WTC11 (cell line): ENCODE data around the gene SENP8. TPM values are rescaled to one million over a fixed set of nuclear protein-coding genes. Genes with fewer than 3 reads are reported as not detected.

Source experiments
- ATAC-seq: fragments of 200-7000 bp; cut with Tn5 transposase; 2 replicates; pipeline ENCODE4 v1.10.0; 2021; ENCODE audit warnings: mild to moderate bottlenecking, moderate library complexity
- CTCF ChIA-PET: fragments of 300-600 bp; sonication (Branson Sonifier 250); formaldehyde crosslinking; loops from one replicate; lab custom pipeline; 2021; ENCODE audit warnings: antibody characterized with exemption; lab: Charles Lee
- POLR2A ChIA-PET: fragments of 350-600 bp; sonication (Branson Sonifier 250); formaldehyde crosslinking; loops from one replicate; lab custom pipeline; 2021; ENCODE audit warnings: antibody characterized with exemption; lab: Charles Lee
- DNase-seq: peaks from one replicate; pipeline ENCODE4 v3.0.0; 2021; ENCODE audit warnings: low spot score
- H3K27ac Mint-ChIP-seq: 2 replicates; pipeline ENCODE4 v1.8.0; 2021; ENCODE audit warnings: mixed read lengths
- H3K27me3 Mint-ChIP-seq: 2 replicates; pipeline ENCODE4 v1.8.0; 2021; ENCODE audit warnings: low read depth, mild to moderate bottlenecking, moderate library complexity, mixed read lengths
- H3K36me3 Mint-ChIP-seq: 2 replicates; pipeline ENCODE4 v1.8.0; 2021; ENCODE audit warnings: mixed read lengths
- H3K4me1 Mint-ChIP-seq: 2 replicates; pipeline ENCODE4 v1.8.0; 2022; ENCODE audit warnings: mixed read lengths
- H3K4me3 Mint-ChIP-seq: 2 replicates; pipeline ENCODE4 v1.8.0; 2021; ENCODE audit warnings: mild to moderate bottlenecking, moderate library complexity, mixed read lengths
- H3K9me3 Mint-ChIP-seq: 2 replicates; pipeline ENCODE4 v1.8.0; 2021; ENCODE audit warnings: mixed read lengths
- CREM ChIP-seq: sonication (generic); formaldehyde crosslinking; IDR thresholded peaks from 2 replicates; pipeline ENCODE4 v1.8.1; 2022; ENCODE audit warnings: mild to moderate bottlenecking, missing genetic modification reagents, moderate library complexity
- E2F4 ChIP-seq: sonication (generic); formaldehyde crosslinking; IDR thresholded peaks from 2 replicates; pipeline ENCODE4 v1.8.1; 2022; ENCODE audit warnings: low read depth, mild to moderate bottlenecking, moderate library complexity, missing genetic modification reagents, borderline replicate concordance
- ERG ChIP-seq: fragments of 250-450 bp; sonication (Bioruptor Pico); IDR thresholded peaks from 2 replicates; pipeline ENCODE4 v1.8.0; 2021; ENCODE audit warnings: mild to moderate bottlenecking
- FOXJ3 ChIP-seq: sonication (generic); formaldehyde crosslinking; IDR thresholded peaks from 2 replicates; pipeline ENCODE4 v1.9.0; 2021; ENCODE audit warnings: missing genetic modification reagents, mild to moderate bottlenecking, borderline replicate concordance
- GABPB1 ChIP-seq: sonication (generic); formaldehyde crosslinking; IDR thresholded peaks from 2 replicates; pipeline ENCODE4 v1.8.1; 2023; ENCODE audit warnings: mild to moderate bottlenecking, missing genetic modification reagents
- GRHL2 ChIP-seq: fragments of 250-450 bp; sonication (Bioruptor Pico); IDR thresholded peaks from 2 replicates; pipeline ENCODE4 v1.8.0; 2022; ENCODE audit warnings: mild to moderate bottlenecking, moderate library complexity; ENCODE audit not compliant: insufficient replicate concordance, severe bottlenecking
- GTF2I ChIP-seq: fragments of 250-450 bp; sonication (Bioruptor Pico); conservative IDR thresholded peaks from 2 replicates; pipeline ENCODE4 v1.4.0; 2021; ENCODE audit warnings: mild to moderate bottlenecking
- MYBL2 ChIP-seq: sonication (generic); formaldehyde crosslinking; IDR thresholded peaks from 2 replicates; pipeline ENCODE4 v1.8.1; 2023; ENCODE audit warnings: mild to moderate bottlenecking, moderate library complexity, missing genetic modification reagents
- NR2C2 ChIP-seq: sonication (generic); formaldehyde crosslinking; IDR thresholded peaks from 2 replicates; pipeline ENCODE4 v1.8.0; 2022; ENCODE audit warnings: mild to moderate bottlenecking, missing genetic modification reagents
- PRDM15 ChIP-seq: sonication (generic); formaldehyde crosslinking; IDR thresholded peaks from 2 replicates; pipeline ENCODE4 v1.8.0; 2022; ENCODE audit warnings: missing genetic modification reagents
- PREB ChIP-seq: sonication (generic); formaldehyde crosslinking; IDR thresholded peaks from 2 replicates; pipeline ENCODE4 v1.8.1; 2022; ENCODE audit warnings: mild to moderate bottlenecking, missing genetic modification reagents, moderate library complexity, borderline replicate concordance
- RELA ChIP-seq: sonication (generic); formaldehyde crosslinking; IDR thresholded peaks from 2 replicates; pipeline ENCODE4 v1.8.1; 2022; ENCODE audit warnings: missing genetic modification reagents, mild to moderate bottlenecking, borderline replicate concordance
- STAT6 ChIP-seq: sonication (generic); formaldehyde crosslinking; conservative IDR thresholded peaks from 2 replicates; pipeline ENCODE4 v1.8.1; 2023; ENCODE audit warnings: mild to moderate bottlenecking, low read depth, missing genetic modification reagents, moderate library complexity
- ZNF512 ChIP-seq: sonication (generic); formaldehyde crosslinking; IDR thresholded peaks from 2 replicates; pipeline ENCODE4 v1.8.1; 2022; ENCODE audit warnings: missing genetic modification reagents, borderline replicate concordance
- total RNA-seq: library from RNA; stranded (reverse); gene quantifications from 3 replicates; pipeline ENCODE4 v1.2.3, GENCODE V29; 2021

Gene SENP8
- total RNA-seq, 1 experiment from 2014 or later = 6.3 TPM

GRCh38 chr15:72136170-72137051, 18.2 kb downstream of the SENP8 start (continued):
- TF ChIP-seq E2F4 (CRISPR knock-in tag) (no peak), ZNF512 (CRISPR knock-in tag) (no peak), RELA (CRISPR knock-in tag) (no peak), GRHL2 (CRISPR knock-in tag) (no peak), CREM (CRISPR knock-in tag) (no peak), GTF2I (CRISPR knock-in tag) (no peak), ERG (CRISPR knock-in tag) (no peak), GABPB1 (no peak)

GRCh38 chr15:72139667-72140066, 21.5 kb downstream of the SENP8 start:
- CTCF ChIA-PET = interaction anchor here (0.6 to 2.6 kb wide), 2 partner anchors 16 to 608 kb away, joined by 3 to 8 read pairs; no protein-coding TSS in a partner anchor
- no peak overlapping the region for H3K27ac Mint-ChIP-seq
- no peaks in the 10 kb centered on the region; the same call in 1 of the 2 replicates for H3K27me3 Mint-ChIP-seq
- H3K4me1 Mint-ChIP-seq = no peaks in the 10 kb centered on the region
- H3K9me3 Mint-ChIP-seq = no peaks in the 10 kb centered on the region
- POLR2A ChIA-PET = no interaction called here
- DNase-seq (no peak), ATAC-seq (no peak)
- no peak for TF ChIP-seq STAT6 (CRISPR knock-in tag)
- TF ChIP-seq PREB = no peak
- no peak for TF ChIP-seq PRDM15 (CRISPR knock-in tag)
- TF ChIP-seq FOXJ3 (CRISPR knock-in tag) = no peak
- no peak for TF ChIP-seq NR2C2
- TF ChIP-seq MYBL2 (CRISPR knock-in tag) = no peak
- no peaks in the 10 kb centered on the region for H3K36me3 Mint-ChIP-seq
- H3K4me3 Mint-ChIP-seq = no peak overlapping the region
